NCI-H2029 treated with DMSO at 0.1 percent for 48 hours (cell line): Measurements from ENCODE around the gene TDRD12.
"Not testable (repeated sequence)": the region's sequence is repeated elsewhere in the genome, so short reads cannot be mapped to it uniquely, and the experiment has no call there.

Experiments
- DNase-seq: peaks from one replicate; lab custom pipeline; 2025; lab: John Stamatoyannopoulos, UW

Gene TDRD12

DNA sequence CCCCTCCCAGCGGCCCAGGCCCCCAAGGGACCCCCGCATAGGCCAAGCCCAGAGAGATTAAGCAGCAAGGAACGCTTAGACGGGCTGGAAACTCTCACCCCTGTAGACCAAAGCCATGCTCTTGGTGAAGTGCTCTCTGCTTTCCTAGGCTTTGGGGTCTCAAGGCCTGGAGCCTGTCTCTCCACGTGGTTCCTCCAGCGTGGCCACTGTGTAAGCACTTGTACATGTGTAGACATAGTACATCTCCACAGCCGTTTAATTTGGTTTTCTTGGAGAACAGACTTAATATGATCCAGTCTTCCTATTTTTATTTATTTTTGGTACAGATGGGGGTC, 26.9 kb upstream of the TDRD12 start:
- DNase-seq = no peak

GRCh38 chr19:32693151-32694108, 26.1 kb upstream of the TDRD12 start:
- DNase-seq = not testable (repeated sequence)

DNA sequence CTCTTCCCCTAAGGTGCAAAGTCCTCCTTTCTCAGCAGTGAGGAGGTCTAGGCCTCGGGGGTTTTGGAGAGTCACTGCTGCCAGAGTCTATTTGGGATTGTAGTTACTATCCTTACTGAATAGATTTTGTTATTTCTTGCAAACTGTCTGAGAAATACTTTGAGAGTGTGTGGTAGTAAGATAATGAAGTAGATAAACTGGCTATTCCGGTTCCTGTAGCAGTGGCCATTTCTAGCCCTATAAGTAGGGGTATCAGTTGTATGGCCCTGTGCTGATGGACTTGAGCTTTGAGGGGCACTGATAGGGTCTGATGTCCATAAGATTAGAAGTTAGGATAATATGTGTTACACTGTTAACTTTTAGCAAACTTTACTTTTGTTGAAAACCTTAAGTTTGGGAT, 25.3 kb upstream of the TDRD12 start:
- not testable (repeated sequence) for DNase-seq

DNA sequence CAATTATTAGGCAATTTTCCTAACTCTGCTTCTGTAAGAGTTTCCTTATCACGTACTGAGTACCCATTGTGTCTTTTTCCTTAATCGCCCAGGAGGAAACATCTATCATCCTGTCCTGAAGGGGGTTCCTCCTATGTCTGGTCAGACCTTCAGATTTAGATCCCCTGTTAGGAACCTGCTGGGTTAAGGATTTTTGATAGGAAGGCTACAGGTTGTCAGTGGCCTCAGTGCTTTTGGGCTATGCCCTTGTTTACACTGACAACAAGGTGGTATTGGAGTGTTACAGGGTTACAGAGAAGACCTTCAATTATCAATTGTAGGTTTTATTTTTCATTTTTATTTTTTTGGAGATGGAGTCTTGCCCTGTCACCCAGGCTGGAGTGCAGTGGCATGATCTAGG, 24.7 kb upstream of the TDRD12 start:
- DNase-seq = not testable (repeated sequence)

DNA sequence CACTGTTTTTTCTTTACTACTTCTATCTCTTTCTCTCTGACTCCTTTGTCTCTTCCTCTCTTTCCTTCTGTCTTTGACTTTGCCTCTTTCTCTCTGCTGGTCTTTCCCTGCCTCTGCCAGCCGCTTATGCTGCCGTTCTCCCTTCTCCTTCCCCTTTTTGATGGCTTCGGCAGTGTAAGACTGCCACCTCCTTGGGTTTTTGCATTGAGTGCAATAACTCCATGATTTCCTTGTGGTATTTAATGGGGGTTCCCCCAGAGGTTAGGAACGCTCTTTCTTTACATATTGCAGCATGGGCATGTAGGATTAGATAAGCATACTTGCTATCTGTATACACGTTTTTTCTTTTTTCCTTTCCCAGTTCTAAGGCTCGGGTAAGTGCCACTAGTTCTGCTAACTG, 24.1 kb upstream of the TDRD12 start:
- not testable (repeated sequence) for DNase-seq

DNA sequence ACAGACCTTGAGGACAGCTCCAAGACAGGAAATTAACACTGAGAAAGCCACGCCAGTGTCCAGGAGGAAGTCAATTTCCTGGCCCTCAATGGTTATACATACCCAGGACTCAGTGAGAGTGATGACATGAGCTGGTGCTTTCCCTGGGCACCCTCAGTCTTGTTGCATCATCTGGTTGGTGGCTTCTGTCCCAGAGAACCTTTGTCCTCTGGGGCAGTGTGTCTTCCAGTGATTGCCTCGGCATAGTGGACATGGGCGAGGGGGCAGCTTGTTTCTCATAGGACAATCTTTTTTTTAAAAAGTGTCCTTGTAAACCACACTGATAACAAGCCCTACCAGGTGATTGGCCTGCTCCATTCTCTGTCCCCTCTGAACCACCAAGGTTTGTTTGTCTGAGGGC, 22.8 kb upstream of the TDRD12 start:
- not testable (repeated sequence) for DNase-seq

DNA sequence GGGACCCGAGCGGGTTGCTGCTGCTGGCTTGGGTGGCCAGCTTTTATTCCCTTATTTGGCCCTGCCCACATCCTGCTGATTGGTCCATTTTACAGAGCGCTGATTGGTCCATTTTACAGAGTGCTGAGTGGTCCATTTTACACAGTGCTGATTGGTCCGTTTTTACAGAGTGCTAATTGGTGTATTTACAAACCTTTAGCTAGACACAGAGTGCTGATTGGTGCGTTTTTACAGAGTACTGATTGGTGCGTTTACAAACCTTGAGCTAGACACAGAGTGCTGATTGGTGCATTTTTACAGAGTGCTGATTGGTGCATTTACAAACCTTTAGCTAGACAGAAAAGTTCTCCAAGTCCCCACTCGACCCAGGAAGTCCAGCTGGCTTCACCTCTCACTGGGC, 19.4 kb upstream of the TDRD12 start:
- not testable (repeated sequence) for DNase-seq

GRCh38 chr19:32702010-32702409, 17.6 kb upstream of the TDRD12 start:
- DNase-seq = peak; percentile 59

GRCh38 chr19:32704006-32704405, 15.6 kb upstream of the TDRD12 start:
- not testable (repeated sequence) for DNase-seq

GRCh38 chr19:32708457-32708856, 11.1 kb upstream of the TDRD12 start:
- DNase-seq = no peak

DNA sequence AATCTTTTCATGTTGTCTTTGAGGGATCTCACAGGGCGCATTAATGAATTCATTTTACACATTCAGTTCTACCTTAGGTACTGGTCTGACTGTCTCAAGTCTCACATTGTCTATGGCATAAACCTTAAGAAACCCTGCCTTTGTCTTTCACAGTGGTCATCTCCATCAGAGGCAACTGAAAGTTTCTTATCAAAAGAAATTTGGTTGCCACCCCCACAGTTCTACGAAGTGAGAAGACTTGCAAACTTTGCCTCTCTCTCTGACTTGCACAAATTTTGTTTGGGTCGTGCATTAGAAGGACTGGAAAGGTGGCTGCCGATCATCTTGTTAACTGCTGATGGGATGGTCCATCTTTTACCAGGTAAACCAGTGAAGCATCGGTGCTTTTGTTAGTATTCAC, 10.5 kb upstream of the TDRD12 start:
- no peak for DNase-seq

DNA sequence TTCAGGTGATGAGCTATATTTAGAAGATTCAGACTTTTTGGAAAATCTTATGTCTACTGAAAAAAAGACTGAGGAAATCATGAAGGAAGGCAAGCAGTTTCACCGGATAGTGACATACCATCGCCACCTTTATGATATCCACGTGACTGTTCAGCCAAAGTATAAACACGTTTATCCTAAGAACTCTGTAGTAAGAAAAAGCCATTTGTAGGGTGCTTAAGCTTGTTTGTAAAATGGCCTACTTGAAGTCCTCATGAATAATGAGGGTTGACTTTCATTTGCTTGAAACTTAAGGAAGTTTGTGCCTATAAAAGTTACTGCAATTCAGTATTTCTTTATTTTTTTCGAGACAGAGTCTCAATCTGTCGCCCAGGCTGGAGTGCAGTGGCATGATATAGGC, 7.8 kb upstream of the TDRD12 start:
- no peak for DNase-seq

DNA sequence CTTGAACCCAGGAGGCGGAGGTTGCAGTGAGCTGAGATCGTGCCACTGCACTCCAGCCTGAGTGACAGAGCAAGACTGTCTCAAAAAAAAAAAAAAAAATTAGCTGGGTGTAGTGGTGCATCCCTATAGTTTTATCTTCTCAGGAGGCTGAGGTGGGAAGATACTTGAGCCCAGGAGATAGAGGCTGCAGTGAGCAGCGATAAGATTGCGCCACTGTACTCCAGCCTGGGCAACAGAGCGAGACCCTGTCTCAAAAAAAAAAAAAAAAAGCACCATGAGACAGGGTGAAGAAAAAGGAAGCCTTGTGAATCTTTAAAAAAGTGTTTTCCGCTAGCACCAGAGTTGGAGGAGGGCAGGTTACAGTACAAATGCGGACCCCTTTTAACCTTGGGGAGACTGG, 3.4 kb upstream of the TDRD12 start:
- not testable (repeated sequence) for DNase-seq

DNA sequence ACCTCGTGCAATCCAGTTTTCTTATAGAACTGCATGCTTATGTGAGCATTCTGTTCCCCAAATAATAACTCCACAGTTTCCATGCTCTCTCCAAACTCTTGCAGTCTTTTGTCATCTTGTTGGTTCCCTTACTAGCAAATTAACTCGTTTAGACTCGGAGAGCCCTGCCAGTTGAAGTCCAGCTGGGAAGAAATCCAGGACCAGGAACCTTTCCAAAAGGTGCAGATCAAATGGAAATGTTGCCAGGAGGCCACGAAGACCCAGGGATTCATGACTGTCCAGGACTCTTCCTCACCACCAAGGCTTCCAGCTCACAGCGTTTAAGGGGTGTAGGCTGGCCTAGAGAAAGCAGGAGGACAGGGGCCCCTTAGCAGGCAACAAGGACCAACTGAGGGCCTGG, 2.1 kb upstream of the TDRD12 start:
- DNase-seq = no peak

- DNase-seq = no peak
Observed at GRCh38 chr19:32718286-32718685, 1.3 kb upstream of the TDRD12 start.

DNA sequence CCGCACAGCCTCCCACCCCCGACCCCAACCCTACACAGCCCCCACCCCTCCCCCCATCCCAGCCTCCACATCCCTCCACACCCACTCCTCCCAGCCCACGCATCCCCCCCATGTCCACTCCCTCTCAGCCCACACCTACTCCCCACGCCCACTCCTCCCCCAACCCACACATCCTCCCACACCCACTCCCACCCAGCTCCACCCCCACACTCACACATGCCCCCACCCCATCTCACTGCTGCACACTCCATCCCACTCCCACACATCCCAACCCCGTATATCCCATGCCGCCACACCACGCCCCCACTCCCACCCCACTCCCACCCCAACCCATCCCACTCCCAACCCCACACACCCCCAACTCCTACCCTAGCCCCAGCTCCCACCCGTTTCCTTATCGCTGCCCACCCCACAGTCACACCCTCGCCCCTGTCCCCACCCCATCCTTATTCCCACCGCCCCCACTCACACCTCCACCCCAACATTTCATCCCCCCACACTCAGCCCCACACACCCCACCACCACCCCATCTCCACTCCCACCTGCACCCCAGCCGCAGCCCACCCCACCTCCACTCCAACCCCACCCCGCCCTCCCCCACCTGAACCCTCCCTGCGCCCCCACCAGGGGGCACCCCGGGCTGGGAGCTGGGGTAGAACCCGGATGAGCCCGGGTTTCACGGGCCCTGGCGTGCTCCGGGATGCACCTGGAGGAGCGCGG, 809 bp downstream of the TDRD12 start:
- DNase-seq = no peak

- no peak for DNase-seq
Observed at GRCh38 chr19:32720936-32721250, 1.3 kb downstream of the TDRD12 start.

DNA sequence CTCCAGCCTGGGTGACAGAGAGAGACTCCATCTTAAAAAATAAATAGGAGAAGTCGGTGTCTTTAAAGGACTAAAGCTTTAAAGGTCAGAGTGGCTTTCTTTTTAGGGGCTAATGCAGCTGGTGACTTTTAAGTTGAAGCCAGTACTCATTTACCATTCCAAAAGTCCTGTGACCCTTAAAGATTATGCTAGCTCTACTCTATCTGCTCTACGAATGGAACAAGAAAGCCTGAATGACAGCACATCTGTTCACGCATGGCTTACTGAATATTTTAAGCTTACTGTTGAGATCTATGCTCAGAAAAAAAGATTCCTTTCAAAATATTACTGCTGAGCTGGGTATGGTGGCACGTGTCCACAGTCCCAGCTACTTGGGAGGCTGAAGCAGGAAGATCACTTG, 16.4 kb downstream of the TDRD12 start:
- DNase-seq = no peak

- DNase-seq = no peak
Observed at GRCh38 chr19:32743021-32743420, 23.5 kb downstream of the TDRD12 start.

- no peak for DNase-seq
Observed at GRCh38 chr19:32743447-32743846, 23.9 kb downstream of the TDRD12 start.

DNA sequence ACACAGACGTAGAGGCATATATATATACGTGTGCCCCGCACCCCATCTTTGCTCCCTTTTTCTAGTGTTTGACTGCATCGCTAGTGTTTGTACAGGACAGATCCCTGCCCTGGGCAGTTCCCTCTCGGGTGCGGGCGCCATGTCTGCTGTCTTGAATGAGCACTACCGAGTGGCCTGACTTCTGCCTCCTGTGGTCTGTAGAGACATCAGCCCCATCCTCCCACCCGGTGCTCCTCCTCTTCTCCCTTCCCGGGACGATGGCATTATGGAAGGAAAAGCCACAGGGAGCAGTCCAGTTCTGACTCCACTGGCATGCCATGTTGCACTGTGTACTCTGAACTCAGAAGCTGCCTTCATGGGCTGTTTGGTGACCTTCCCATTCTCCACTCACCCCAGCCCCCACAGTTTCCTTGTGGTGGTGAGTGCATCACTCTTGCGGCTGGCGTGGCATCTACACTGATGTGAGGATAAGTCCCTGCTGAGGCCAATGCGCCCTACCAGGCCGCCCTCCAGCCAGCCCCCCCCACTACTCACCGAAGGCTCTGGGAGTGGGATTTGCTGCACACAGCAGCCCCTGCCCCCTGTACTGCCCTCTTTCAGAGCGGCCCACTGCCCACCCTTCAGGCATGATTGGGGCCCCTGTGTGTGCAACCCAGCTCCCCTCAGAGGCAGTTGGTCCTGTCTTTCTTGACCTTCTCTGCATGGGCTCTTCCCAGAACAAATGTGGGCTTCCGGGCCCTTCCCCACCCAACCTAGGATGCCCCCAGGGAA, 25.2 kb downstream of the TDRD12 start:
- DNase-seq = no peak

GRCh38 chr19:32745594-32746251, 26.2 kb downstream of the TDRD12 start:
- DNase-seq = not testable (repeated sequence)
